Measurements from ENCODE around the gene GZF1.

Gene GZF1

GRCh38 chr20:23410916-23411695, 49.1 kb downstream of the GZF1 start:
- no peak for TF ChIP-seq CTCF (IDR thresholded peaks at IDR 0.05; ENCODE audit: low read depth, low read length)
- no peaks in the 10 kb centered on the region for H3K27me3 ChIP-seq (ENCODE audit: insufficient read depth, low read depth, severe bottlenecking)
- no peak for DNase-seq
- no peaks in the 10 kb centered on the region for H3K9me3 ChIP-seq (ENCODE audit: severe bottlenecking)
- H3K27ac ChIP-seq: no peak overlapping the region
- H3K4me3 ChIP-seq (ENCODE audit: low read depth, low read length): no peak overlapping the region
- H3K36me3 ChIP-seq: peaks cover 13% of the 10 kb centered on the region

- Histone ChIP-seq H3K9me3 (ENCODE audit: severe bottlenecking) (no peaks in the 10 kb centered on the region), H3K4me3 (ENCODE audit: low read depth, low read length) (no peak overlapping the region), H3K27me3 (ENCODE audit: insufficient read depth, low read depth, severe bottlenecking) (no peaks in the 10 kb centered on the region), H3K27ac (no peak overlapping the region), H3K36me3 (peaks cover 13% of the 10 kb centered on the region)
- TF ChIP-seq CTCF (IDR thresholded peaks at IDR 0.05; ENCODE audit: low read depth, low read length): no peak
- no peak for DNase-seq
Observed at GRCh38 chr20:23412026-23412425, 50.0 kb downstream of the GZF1 start.

- Histone ChIP-seq H3K36me3 (peaks cover 10% of the 10 kb centered on the region), H3K27ac (no peak overlapping the region), H3K4me3 (ENCODE audit: low read depth, low read length) (no peak overlapping the region), H3K27me3 (ENCODE audit: insufficient read depth, low read depth, severe bottlenecking) (no peaks in the 10 kb centered on the region), H3K9me3 (ENCODE audit: severe bottlenecking) (no peaks in the 10 kb centered on the region)
- no peak for TF ChIP-seq CTCF (IDR thresholded peaks at IDR 0.05; ENCODE audit: low read depth, low read length)
- DNase-seq: no peak
Observed at GRCh38 chr20:23413862-23414422, 52.0 kb downstream of the GZF1 start.

- Histone ChIP-seq H3K36me3 (peaks cover 10% of the 10 kb centered on the region), H3K27me3 (ENCODE audit: insufficient read depth, low read depth, severe bottlenecking) (no peaks in the 10 kb centered on the region), H3K27ac (no peak overlapping the region), H3K4me3 (ENCODE audit: low read depth, low read length) (no peak overlapping the region), H3K9me3 (ENCODE audit: severe bottlenecking) (no peaks in the 10 kb centered on the region)
- DNase-seq: no peak
- TF ChIP-seq CTCF (IDR thresholded peaks at IDR 0.05; ENCODE audit: low read depth, low read length): no peak
Observed at GRCh38 chr20:23414526-23415188, 52.7 kb downstream of the GZF1 start.

- H3K27me3 ChIP-seq (ENCODE audit: insufficient read depth, low read depth, severe bottlenecking): no peaks in the 10 kb centered on the region
Observed at GRCh38 chr20:23415555-23415954, 53.6 kb downstream of the GZF1 start.

More at GRCh38 chr20:23415555-23415954, 53.6 kb downstream of the GZF1 start:
- TF ChIP-seq CTCF (IDR thresholded peaks at IDR 0.05; ENCODE audit: low read depth, low read length): no peak
- Histone ChIP-seq H3K27ac (peak overlapping the region; percentile 86), H3K4me3 (ENCODE audit: low read depth, low read length) (no peak overlapping the region), H3K9me3 (ENCODE audit: severe bottlenecking) (no peaks in the 10 kb centered on the region), H3K36me3 (peaks cover 10% of the 10 kb centered on the region)
- no peak for DNase-seq

Measured in WERI-Rb-1 (cell line).